Endothelial cell of umbilical vein (primary cell): ENCODE measurements around the gene C13orf46.

Source experiments
- EZH2 ChIP-seq: IDR thresholded peaks from 2 replicates; pipeline ENCODE4 v1.6.1; 2012; ENCODE audit warnings: borderline replicate concordance, low read depth, mild to moderate bottlenecking, moderate library complexity, low read length, inconsistent platforms; ENCODE audit not compliant: severe bottlenecking
- GATA2 ChIP-seq: IDR thresholded peaks from 2 replicates; pipeline ENCODE4 v1.7.0; 2011; ENCODE audit warnings: low read depth, mild to moderate bottlenecking, moderate library complexity, mixed read lengths, low read length; ENCODE audit not compliant: insufficient read length, insufficient read depth
- POLR2A ChIP-seq: IDR thresholded peaks from 2 replicates; pipeline ENCODE4 v1.6.1; 2012; ENCODE audit warnings: low read depth, mild to moderate bottlenecking, control low read depth, low read length
- POLR2AphosphoS5 ChIP-seq: IDR thresholded peaks from 2 replicates; pipeline ENCODE4 v1.6.1; 2012; ENCODE audit warnings: low read depth, mild to moderate bottlenecking, control low read depth, low read length, moderate library complexity; ENCODE audit not compliant: insufficient read depth
- TF ChIP-seq, protein P1 (sequence below), 2 donors: IDR thresholded peaks; 1 replicate in 1 of 2; 2 replicates in 1 of 2; pipeline ENCODE4 v1.5.1; 2011; ENCODE audit warnings: low read length in 2 of 2, mild to moderate bottlenecking in 2 of 2, moderate library complexity in 2 of 2, control low read depth in 1 of 2, inconsistent platforms in 1 of 2, low read depth in 1 of 2; ENCODE audit not compliant: insufficient read depth in 1 of 2; ENCODE audit errors: extremely low read depth in 1 of 2
- TF ChIP-seq, protein P2 (sequence below): IDR thresholded peaks from 2 replicates; pipeline ENCODE4 v1.6.1; 2011; ENCODE audit not compliant: insufficient read depth, insufficient read length

GRCh38 chr13:114005206-114005724, 31.4 kb upstream of the C13orf46 start:
- TF ChIP-seq, protein P1, sequence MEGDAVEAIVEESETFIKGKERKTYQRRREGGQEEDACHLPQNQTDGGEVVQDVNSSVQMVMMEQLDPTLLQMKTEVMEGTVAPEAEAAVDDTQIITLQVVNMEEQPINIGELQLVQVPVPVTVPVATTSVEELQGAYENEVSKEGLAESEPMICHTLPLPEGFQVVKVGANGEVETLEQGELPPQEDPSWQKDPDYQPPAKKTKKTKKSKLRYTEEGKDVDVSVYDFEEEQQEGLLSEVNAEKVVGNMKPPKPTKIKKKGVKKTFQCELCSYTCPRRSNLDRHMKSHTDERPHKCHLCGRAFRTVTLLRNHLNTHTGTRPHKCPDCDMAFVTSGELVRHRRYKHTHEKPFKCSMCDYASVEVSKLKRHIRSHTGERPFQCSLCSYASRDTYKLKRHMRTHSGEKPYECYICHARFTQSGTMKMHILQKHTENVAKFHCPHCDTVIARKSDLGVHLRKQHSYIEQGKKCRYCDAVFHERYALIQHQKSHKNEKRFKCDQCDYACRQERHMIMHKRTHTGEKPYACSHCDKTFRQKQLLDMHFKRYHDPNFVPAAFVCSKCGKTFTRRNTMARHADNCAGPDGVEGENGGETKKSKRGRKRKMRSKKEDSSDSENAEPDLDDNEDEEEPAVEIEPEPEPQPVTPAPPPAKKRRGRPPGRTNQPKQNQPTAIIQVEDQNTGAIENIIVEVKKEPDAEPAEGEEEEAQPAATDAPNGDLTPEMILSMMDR (IDR thresholded peaks at IDR 0.05; ENCODE audit: extremely low read depth in 1 of 2, insufficient read depth in 1 of 2, low read depth in 1 of 2, low read length in 2 of 2) = no peak
- TF ChIP-seq POLR2AphosphoS5 (no peak), EZH2 (no peak), GATA2 (no peak), POLR2A (no peak)
- TF ChIP-seq, protein P2, sequence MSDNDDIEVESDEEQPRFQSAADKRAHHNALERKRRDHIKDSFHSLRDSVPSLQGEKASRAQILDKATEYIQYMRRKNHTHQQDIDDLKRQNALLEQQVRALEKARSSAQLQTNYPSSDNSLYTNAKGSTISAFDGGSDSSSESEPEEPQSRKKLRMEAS = no peak
